Neural crest cell (in vitro differentiated cells): ENCODE measurements around the gene PSD4. TPM values are rescaled to one million over a fixed set of nuclear protein-coding genes. Genes with fewer than 3 reads are reported as not detected.
A peak's percentile ranks its signal among the peaks of the same experiment; 100 is the strongest.

Source experiments
- DNase-seq: peaks from one replicate; pipeline ENCODE4 v3.0.0; 2021; ENCODE audit warnings: low read depth, mixed read lengths, low spot score
- H3K27ac Mint-ChIP-seq: one replicate; pipeline ENCODE4 v1.8.0; 2021; ENCODE audit warnings: mild to moderate bottlenecking, mixed read lengths; ENCODE audit not compliant: unreplicated experiment
- H3K27me3 Mint-ChIP-seq: 2 replicates; pipeline ENCODE4 v1.8.0; 2021; ENCODE audit warnings: low read depth, mild to moderate bottlenecking, mixed read lengths
- H3K36me3 Mint-ChIP-seq: 2 replicates; pipeline ENCODE4 v1.8.0; 2021; ENCODE audit warnings: low read depth, mild to moderate bottlenecking, mixed read lengths
- H3K4me1 Mint-ChIP-seq: 2 replicates; pipeline ENCODE4 v1.8.0; 2021; ENCODE audit warnings: mixed read lengths
- H3K4me3 Mint-ChIP-seq: one replicate; pipeline ENCODE4 v1.8.0; 2021; ENCODE audit warnings: mild to moderate bottlenecking, mixed read lengths
- H3K9me3 Mint-ChIP-seq: 2 replicates; pipeline ENCODE4 v1.8.0; 2021; ENCODE audit warnings: mixed read lengths
- CTCF ChIP-seq: fragments of 200-600 bp; sonication (generic); conservative IDR thresholded peaks from 2 replicates; pipeline ENCODE4 v1.5.0; 2021; ENCODE audit warnings: antibody characterized with exemption, mild to moderate bottlenecking
- total RNA-seq: library from RNA; stranded (reverse); gene quantifications from 2 replicates; pipeline ENCODE4 v1.2.1, GENCODE V29; 2021

PSD4 gene
- total RNA-seq, 1 donor from 2014 or later = 2.9 TPM

- TF ChIP-seq CTCF = no peak
- DNase-seq = no peak
- H3K4me1 Mint-ChIP-seq = no peaks in the 10 kb centered on the region
- H3K4me3 Mint-ChIP-seq = no peak overlapping the region
- peak overlapping the region; percentile 31 for H3K27ac Mint-ChIP-seq
- no peaks in the 10 kb centered on the region for H3K36me3 Mint-ChIP-seq
- peaks cover 6% of the 10 kb centered on the region for H3K27me3 Mint-ChIP-seq
- H3K9me3 Mint-ChIP-seq = peaks cover 4% of the 10 kb centered on the region
Observed at GRCh38 chr2:113149553-113150257, 24.1 kb upstream of the PSD4 start.

GRCh38 chr2:113150258-113150601 lies 23.5 kb upstream of the PSD4 start:
- Mint-ChIP-seq H3K36me3 (no peaks in the 10 kb centered on the region), H3K4me3 (no peak overlapping the region), H3K4me1 (no peaks in the 10 kb centered on the region), H3K27me3 (peaks cover 9% of the 10 kb centered on the region), H3K27ac (no peak overlapping the region), H3K9me3 (no peaks in the 10 kb centered on the region)
- no peak for DNase-seq
- no peak for TF ChIP-seq CTCF

- Mint-ChIP-seq H3K27ac (no peak overlapping the region), H3K9me3 (no peaks in the 10 kb centered on the region), H3K4me1 (peaks cover 12% of the 10 kb centered on the region), H3K4me3 (peak overlapping the region; percentile 13), H3K36me3 (no peaks in the 10 kb centered on the region), H3K27me3 (peaks cover 22% of the 10 kb centered on the region)
- no peak for DNase-seq
- TF ChIP-seq CTCF = no peak
Observed at GRCh38 chr2:113155331-113155730, 18.4 kb upstream of the PSD4 start.

GRCh38 chr2:113156278-113157117 lies 17.3 kb upstream of the PSD4 start:
- TF ChIP-seq CTCF = no peak
- H3K9me3 Mint-ChIP-seq = no peaks in the 10 kb centered on the region
- H3K27ac Mint-ChIP-seq = no peak overlapping the region
- no peaks in the 10 kb centered on the region for H3K36me3 Mint-ChIP-seq
- DNase-seq = no peak
- H3K4me1 Mint-ChIP-seq = peaks cover 12% of the 10 kb centered on the region
- peak overlapping the region; percentile 77 for H3K4me3 Mint-ChIP-seq
- H3K27me3 Mint-ChIP-seq = peaks cover 22% of the 10 kb centered on the region

- H3K27me3 Mint-ChIP-seq = peaks cover 22% of the 10 kb centered on the region
Observed at GRCh38 chr2:113157118-113157896, 16.5 kb upstream of the PSD4 start.

More at GRCh38 chr2:113157118-113157896, 16.5 kb upstream of the PSD4 start:
- Mint-ChIP-seq H3K4me3 (peak overlapping the region; percentile 87), H3K36me3 (no peaks in the 10 kb centered on the region), H3K27ac (no peak overlapping the region), H3K9me3 (no peaks in the 10 kb centered on the region), H3K4me1 (peaks cover 12% of the 10 kb centered on the region)
- peak; percentile 29 for DNase-seq
- no peak for TF ChIP-seq CTCF
